LNCaP clone FGC (cell line): Measurements from ENCODE around the gene PIAS3.
A peak's percentile ranks its signal among the peaks of the same experiment; 100 is the strongest.

ENCODE experiments used
- DNase-seq: peaks from one replicate; pipeline ENCODE4 v3.0.0-alpha.2; 2011; ENCODE audit warnings: low read depth
- H3K4me3 ChIP-seq: 2 replicates; pipeline ENCODE4 v1.5.1; 2011; ENCODE audit warnings: mild to moderate bottlenecking, low read depth, low read length, control low read depth
- CTCF ChIP-seq: IDR thresholded peaks from 2 replicates; pipeline ENCODE4 v1.5.1; 2012; ENCODE audit warnings: mild to moderate bottlenecking; ENCODE audit not compliant: control insufficient read depth, insufficient read depth; ENCODE audit errors: extremely low read depth

Gene PIAS3

DNA sequence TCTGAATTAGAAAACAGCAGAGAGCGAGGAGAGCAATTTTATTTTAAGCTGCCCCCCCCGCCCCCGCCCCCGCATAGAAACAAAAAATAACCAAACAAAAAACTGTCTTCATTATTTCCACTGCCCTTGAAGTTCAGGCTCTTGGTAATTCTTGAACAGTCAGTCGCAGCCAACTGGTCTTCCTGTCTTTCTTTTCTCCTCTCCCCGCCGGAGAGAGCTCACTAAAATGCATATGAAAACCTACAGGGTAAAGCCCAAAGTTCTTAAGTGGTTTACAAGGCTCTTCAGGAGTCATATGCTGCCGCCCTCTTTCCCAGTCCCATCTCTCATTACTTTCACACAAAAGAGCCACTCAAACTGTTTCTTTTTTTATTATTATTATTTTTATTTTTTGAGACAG is 27.9 kb upstream of the PIAS3 start:
- DNase-seq: no peak
- TF ChIP-seq CTCF: no peak
- H3K4me3 ChIP-seq: no peak overlapping the region

- no peak overlapping the region; the same call in 1 of the 2 replicates for H3K4me3 ChIP-seq
- no peak for DNase-seq
- no peak for TF ChIP-seq CTCF
Observed at GRCh38 chr1:145886390-145886789, 27.5 kb upstream of the PIAS3 start.

DNA sequence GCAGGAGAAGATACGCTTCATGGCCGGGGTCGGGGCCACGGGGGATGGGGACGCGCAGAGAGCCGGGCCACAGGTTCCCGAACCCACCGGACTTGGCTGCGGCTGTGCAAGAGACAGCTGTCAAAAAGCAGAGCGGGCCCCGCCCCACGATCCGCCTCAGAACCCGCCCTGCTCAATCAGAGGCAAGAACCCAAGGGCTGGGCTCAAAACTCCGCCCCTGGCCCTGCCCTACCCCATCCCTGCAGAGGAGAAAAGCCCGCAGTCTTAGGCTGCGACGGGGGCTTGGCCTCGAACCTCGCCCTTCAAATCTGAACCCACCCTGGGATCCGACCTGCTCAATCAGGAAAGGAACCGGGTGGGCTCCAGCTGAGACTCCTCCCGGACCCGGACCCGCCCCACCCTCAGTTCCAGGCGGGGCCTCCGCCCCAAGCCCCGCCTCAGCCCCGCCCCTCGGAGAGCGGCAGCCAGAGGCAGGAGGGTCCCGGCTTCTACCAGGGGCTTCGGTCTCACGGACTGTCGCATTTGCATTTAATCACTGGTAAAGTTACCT is 26.9 kb upstream of the PIAS3 start, which contains the start of gene ANKRD35:
TSS of gene ANKRD35 (minus strand) at position 129 of the 550 bp plus-strand sequence. CDS start at position 21, 108 bp downstream.
- no peak for DNase-seq
- no peak for TF ChIP-seq CTCF
- peak within 1 kb of the TSS; percentile 59 for H3K4me3 ChIP-seq

GRCh38 chr1:145884675-145885074 is 25.8 kb upstream of the PIAS3 start:
- no peak for DNase-seq
- H3K4me3 ChIP-seq: no peak overlapping the region
- TF ChIP-seq CTCF: no peak

GRCh38 chr1:145879775-145880174 is 20.9 kb upstream of the PIAS3 start:
- DNase-seq: no peak
- H3K4me3 ChIP-seq: no peak overlapping the region
- no peak for TF ChIP-seq CTCF

GRCh38 chr1:145878724-145879123 is 19.8 kb upstream of the PIAS3 start:
- no peak for DNase-seq
- H3K4me3 ChIP-seq: no peak overlapping the region
- no peak for TF ChIP-seq CTCF

DNA sequence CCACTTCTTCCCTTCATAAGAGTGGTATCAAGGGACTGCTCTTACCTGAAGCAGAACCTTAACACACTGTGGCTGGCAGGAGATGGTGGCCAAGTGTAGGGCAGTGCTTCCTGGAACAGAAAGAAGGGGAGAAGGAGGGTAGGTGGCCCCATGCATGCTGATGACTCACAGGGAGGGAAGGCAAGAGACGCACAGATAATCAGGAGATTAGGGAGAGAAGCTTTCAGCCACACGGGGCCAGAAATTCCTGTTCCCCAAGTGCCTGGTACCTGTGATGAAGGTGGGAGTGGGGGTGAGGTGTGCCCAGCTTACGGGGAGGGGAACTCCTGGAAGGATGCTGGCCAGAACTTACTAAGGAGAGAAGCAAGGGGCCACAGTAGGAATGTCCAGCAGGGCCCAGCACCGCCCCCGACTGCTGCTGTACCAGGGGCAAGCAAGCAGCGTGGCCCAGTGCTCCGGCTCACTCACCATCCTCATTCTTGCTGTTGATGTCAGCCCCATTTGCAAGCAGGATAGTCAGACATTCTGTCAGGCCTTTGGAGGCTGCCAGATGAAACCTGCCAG is 19.1 kb upstream of the PIAS3 start:
- DNase-seq: no peak
- H3K4me3 ChIP-seq: no peak overlapping the region
- TF ChIP-seq CTCF: no peak
